GM19452 (cell line): ENCODE results near the gene ZC3H4.

Source experiments
- ATAC-seq: cut with Tn5 transposase; IDR thresholded peaks from one replicate; pipeline ENCODE4 v1.9.1; 2021; ENCODE audit not compliant: unreplicated experiment

ZC3H4 gene

DNA sequence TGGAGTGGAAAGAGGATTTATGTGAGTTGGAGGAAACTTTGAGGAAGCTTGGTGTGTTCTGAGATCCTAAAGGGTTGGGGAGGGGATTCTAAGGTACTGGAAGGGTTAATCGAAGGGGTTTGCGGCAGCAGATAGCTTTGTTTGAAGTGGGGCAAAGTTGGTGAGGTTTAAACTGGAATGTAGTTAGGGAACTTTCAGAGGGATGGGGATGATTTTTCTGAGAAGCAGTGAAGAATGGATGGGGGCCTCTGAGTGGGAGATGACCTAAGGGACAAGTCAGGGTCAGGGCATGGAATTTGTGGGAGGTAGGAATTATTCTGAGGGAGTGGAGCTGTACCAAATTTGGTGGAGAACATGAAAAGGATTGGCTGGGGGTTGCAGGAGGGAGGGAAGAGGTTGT, 21.0 kb upstream of the ZC3H4 start:
- ATAC-seq, result no peak

DNA sequence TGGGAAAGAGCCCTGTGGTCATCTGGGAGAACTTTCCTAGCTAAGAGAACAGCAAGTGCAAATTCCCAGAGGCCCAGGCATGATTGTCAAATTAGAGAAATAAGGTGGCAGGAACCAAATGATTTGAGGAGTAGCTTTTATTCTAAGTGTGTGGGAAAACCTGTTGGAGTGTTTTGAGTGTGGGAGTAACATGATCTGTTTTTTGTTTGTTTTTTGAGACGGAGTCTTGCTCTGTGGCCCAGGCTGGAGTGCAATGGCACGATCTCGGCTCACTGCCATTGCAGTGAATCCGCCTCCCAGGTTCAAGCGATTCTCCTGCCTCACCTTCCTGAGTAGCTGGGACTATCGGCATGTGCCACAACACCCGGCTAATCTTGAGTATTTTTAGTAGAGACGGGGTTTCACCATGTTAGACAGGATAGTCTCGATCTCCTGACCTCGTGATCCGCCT, 19.5 kb upstream of the ZC3H4 start:
- no peak for ATAC-seq

DNA sequence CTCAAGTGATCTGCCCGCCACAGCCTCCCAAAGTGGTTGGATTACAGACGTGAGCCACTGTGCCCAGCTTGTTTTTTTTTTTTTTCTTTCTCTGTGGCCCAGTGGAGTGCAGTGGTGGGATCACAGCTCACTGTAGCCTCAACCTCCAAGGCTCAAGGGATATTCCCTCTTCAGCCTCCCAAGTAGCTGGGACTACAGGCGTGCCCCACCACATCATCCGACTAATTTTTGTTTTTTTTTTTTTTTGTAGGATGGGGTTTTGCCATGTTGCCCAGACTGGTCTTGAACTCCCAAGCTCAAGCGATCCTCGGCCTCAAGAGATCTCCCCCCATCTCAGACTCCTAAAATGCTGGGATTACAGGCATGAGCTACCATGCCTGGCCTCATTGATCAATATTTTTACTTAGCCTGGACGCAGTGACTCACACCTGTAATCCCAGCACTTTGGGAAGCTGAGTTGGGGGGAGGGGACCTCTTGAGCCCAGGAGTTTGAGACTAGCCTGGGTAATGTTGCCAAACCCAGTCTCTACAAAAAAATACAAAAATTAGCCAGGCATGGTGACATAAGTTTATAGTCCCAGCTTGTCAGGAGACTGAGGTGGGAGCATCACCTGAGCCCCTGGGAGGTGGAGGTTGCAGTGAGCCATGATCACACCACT, 18.7 kb upstream of the ZC3H4 start:
- ATAC-seq, result no peak

DNA sequence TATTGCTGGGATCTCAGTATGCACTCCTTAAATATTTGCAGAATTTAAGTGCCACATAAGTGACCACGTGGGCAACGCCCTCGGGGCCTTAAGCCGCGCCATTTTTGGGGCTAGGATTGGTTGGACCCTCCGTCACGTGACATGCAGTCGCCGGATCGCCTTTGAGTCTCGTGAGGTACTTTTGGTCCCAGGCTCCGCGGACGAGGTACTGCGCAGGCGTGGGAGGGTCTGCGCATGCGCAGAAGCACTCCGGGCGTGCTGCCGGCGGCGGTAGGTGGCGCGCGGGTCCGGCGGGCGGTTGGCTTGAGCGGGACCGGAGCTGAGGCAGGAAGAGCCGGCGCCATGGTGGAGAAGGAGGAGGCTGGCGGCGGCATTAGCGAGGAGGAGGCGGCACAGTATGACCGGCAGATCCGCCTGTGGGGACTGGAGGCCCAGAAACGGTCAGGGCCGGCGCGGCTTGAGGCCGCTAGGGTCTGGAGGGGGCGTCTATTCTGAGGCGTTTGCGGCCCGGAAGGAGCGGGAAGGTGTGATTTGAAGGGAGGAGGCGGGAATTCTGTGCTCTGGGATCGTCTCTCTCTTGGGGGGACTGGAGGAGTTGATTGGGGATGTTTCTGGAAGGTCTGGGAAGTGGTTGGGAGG, 17.1 kb upstream of the ZC3H4 start, which contains the start of gene SAE1:
Gene SAE1, plus strand, starts transcription at position 247 of the 639 bp plus-strand sequence. Its CDS starts 96 bp downstream, at position 343.
- ATAC-seq, result peak; percentile 71

DNA sequence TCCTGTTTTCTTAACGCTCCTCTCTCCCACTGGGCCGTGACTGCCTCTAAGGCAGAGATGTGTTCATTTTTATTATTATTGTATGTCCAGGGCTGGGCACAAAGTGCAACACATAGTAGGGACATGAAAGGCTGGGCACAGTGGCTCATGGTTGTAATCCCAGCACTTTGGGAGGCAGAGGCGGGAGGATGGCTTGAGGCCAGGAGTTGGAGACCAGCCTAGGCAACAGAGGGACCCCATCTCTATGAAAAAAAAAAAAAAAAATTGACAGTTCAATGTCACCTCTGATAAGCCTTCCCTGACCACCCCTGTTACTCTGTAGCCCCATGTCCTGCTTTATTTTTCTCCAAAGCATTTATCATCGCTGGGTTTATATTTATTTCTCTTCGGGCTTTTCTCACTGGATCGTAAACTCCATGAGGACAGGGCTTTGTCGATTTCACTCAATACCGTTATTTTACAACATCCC, 16.6 kb upstream of the ZC3H4 start:
- no peak for ATAC-seq

DNA sequence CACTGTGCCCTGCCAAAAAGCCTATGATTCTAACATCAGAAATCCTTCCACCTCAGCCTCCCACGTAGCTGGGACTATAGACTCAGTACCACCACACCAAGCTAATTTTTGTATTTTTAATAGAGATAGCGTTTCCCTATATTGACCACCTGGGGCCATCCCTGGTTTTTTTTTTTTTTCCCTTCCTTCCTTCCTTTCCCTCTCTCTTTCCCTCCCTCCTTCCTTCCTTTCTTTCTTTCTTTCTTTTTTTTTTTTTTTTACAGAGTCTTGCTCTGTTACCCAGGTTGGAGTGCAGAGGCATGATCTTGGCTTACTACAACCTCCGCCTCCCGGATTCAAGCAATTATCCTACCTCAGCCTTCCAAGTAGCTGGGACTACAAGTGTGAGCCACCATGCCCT, 16.0 kb upstream of the ZC3H4 start:
- no peak for ATAC-seq

DNA sequence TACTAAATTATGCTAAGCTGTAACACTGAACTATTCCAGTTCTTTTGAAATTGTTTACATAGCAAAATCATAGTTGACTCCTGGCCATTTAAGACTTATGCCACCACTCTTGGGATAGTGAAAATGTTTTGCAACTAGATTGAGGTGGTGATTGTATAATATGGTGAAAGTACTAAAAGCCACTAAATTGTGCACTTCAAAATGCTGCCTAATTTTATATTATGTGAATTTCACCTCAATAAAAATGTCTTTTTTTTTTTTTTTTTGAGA, 12.0 kb upstream of the ZC3H4 start:
- no peak for ATAC-seq

DNA sequence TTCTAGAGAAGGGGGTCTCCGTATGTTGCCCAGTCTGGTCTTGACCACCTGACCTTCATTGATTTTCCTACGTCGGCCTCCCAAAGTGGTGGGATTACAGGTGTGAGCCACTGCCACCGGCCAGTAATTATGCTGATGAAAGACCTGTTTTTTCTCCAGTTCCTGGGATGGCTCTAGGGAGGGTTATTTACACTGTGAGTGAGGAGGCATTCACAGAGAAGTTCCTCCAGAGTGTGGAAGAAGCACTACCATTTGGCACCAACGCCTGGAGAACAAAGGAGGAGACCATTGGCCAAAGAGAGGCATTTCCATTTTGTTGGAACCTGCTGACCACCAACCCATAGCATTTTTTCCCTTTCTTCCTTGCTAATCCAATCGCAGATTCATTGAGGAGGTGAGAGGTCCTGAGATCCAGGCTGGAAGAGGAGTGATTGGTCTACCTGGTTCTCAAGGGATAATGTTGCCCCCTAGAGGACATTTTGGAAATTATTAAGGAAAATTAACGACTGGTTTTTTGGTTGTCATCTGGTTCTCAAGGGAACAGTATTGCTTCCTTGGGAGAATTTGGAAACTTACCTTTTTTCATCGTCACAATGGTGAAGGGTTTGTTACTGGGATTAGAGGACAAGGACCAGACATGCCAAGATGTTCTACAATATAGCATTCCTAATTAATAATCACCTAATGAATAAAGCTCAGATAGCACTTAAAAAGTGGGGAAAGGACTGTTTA, 11.5 kb upstream of the ZC3H4 start:
- ATAC-seq, result no peak

DNA sequence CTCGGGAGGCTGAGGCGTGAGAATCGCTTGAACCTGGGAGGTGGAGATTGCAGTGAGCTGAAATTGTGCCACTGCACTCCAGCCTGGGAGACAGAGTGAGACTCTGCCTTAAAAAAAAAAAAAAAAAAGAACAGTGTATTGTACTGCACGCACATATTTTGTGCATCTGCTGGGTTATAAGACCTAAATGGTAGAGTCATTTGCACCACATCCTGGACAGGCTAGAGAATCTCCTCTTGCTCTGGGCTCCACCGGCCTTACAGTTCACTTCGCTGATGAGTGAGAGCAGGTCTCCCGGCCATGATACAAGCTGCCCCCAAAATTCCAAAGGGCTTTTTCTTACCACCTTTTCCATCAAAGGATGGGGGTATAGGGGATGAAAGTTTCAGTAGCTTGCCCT, 9.8 kb upstream of the ZC3H4 start:
- no peak for ATAC-seq

DNA sequence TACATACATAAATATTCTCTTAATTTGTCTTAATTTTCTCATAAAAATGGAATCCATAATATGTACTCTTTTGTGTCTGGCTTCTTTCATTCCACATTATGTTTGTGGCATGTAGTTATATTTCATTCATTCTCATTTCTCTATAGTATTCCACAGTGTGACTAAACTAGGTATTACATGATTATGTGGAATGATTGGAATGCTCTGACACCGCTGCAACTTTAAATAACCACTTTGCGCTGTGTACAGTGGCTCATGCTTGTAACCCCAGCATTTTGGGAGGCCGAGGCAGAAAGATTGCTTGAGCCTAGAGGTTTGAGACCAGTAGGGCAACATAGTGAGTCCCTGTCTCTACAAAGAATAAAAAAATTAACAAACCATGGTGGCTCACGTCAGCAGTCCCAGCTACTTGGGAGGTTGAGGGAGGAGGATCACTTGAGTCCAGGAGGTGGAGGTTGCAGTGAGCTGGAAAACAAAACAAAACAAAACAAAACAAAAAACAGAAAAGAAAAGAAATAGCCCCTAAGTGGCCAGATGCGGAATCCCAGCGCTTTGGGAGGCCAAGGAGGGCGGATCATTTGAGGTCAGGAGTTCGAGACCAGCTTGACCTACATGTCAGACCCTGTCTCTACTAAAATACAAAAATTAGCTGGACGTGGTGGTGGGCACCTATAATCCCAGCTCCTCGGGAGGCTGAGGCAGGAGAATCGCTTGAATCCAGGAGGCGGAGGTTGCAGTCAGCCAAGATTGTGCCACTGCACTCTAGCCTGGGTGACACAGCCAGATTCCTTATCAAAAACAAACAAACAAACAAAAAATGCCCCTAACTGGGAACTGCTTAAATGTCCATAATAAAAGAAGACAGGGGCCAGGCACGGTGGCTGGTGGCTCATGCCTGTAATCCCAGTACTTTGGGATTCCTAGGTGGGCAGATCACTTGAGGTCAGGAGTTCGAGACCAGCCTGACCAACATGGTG, 9.1 kb upstream of the ZC3H4 start:
- ATAC-seq, result no peak

DNA sequence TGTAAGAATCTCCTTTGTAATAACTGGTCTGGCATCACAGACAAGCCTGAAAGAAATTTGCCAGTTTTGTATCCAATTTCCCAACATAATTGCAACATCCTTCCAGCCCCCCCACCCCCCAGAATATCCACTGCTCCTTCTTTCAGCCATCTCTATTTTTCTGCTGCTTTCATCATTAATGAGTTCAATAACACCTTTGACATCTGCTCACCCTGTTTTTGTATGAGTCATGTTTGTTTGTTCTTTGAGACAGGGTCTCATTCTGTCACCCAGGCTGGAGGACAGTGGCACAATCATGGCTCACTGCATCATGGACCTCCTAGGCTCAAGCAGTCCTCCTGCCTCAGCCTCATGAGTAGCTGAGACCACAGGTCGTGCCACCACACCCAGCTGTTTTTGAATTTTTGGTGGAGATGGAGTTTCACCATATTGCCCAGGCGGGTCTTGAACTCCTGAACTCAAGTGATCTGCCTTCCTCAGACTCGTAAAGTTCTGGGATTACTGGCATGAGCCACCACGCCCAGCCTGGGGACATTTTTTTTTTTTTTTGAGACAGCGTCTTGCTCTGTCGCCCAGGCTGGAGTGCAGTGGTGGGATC, 7.0 kb upstream of the ZC3H4 start:
- ATAC-seq, result no peak

DNA sequence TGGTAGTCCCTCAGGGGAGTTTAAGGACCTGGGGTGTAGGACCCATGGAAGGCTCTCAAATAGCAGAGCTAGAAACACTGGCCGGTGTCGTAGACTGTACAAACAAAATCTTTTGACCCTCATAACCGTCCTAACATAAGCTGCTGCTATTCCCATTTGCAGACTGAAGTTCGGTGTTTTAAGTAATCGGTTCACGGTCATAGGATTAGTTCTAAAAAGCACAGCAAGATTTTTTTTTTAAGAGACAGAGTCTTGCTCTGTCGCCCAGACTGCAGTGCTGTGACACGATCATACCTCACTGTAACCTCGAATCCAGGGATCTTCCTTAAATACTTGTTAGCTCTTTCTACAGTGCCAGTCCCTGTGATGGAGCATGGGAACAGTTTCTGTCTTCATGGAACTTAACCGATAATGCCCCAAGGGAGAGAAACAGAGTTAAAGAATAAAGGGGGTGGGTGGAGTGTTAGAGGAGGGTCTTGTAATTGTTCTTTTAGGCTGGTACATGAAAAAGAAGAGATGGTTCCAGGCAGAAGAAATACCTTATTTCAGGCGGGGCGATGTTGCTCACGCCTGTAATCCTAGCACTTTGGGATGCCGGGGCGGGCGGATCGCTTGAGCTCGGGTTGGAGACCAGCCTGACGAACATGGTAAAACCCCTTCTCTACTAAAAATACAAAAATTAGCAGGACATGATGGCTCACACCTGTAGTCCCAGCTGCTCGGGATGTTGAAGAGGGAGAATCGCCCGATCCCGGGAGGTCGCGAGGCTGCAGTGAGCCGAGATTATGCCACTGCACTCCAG, 475 bp upstream of the ZC3H4 start:
- ATAC-seq, result no peak

DNA sequence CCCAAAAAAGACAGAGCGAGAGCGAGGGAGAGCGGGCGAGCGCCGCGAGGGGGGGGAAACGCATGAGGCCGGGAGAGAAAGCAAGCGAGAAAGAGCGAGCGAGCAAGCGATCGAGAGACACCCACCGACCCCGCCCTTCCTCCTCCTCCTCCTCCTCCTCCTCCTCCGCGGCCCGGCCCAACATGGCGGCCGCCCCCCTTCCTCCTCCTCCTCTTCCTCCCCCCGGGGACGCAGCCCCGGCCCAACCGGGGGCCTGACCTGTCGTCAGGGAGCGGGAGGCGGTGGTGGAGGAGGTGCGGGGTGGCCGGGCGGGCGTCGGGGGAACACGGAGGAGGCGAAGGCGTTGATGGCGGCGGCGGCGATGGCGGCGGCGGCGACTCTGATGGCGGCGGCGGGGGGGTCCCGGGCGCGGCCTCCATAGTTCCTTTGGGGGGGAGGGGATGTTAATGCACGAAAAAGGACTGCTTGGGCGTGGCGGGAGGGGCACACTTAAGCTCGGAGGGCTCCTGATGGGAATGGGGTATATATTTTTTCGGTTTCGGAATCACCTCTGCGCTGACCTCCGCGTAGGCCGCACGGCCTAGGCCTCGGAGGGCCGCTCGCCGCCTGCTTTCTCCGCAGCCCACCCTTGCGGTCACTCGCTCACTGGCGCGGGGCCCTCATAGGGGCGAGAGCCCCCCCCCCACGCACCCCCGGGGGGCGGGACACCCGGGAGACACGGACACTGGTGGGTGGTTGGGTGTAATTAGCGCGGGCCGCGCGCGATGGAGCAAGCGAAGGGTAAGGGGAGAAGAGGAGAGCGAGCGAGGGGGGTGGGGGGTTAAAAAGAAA, 1.2 kb downstream of the ZC3H4 start:
- no peak for ATAC-seq

DNA sequence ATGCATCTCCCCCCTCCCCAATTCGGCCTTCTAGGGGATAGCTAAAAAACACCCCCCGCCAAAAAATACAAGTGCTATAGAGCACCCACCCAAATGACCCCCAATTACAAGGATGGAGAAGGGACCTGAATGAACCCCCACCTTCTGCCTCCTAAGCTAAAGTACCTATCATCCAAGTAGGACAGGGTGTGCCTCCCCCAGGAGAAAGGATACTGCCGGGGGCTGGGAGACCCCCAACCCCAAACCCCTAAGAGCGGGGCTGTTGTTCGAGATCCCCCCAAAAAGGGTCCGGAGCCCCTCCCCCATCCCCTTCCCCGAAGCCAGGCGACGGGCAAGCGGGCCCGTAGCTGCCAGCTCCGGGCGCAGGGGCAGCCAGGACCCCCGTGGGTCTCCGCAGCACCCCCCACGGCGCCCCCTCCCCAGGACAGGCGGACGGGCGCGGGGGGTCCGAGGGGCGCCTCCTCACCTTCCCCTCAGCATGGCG, 1.9 kb downstream of the ZC3H4 start:
- no peak for ATAC-seq

DNA sequence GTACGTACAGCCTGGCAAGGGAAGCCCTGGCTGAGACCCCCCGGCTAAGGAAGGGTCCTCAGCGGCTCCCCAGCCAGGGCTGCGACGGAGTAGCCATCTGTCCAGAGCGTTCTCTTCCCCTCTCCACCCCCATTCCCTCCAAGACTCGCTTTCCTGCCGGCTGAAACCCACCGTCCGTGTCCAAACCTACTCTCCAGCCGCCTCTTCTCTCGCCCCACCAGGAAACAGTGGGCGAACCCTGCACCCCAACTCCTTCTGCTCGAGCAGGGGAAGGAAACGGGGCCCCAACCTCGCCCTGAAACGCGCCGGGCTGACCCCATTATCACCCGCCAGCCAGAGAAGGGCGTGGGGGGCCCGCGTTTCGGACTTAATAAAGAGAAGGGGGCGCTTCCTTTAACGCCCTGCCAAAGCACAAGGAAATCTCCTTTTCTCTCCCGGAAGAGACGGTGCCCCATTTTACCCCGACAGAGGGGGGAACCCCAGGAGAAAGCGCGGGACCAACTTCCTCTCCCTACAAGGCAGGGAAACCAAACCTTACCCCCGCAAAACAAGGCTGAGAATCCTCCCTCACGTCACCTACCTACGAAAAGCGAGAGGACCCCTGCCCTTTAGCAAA, 2.5 kb downstream of the ZC3H4 start:
- no peak for ATAC-seq

DNA sequence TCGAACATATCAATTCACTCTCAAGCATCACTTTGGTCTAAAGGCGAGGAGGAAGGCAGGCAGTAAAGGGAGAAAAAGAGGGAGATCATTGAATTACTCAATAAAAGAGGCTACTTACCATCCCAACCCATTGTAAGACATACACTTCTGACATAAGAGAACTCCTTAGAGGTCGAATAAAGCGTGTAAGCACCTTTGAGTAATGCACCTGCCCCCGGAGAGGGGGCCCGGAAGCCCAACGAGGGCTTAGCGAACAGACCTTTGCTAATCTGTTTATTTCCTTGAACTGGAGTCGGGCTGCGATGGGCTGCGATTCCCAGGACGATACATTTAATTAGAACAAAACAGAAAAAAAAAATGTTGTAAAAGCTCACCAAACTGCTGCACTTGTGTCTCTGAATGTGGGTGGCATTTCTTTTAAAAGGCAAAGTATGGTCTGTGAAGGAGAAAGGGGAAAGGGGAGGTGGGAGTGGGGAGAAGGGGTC, 3.0 kb downstream of the ZC3H4 start:
- ATAC-seq, result no peak

DNA sequence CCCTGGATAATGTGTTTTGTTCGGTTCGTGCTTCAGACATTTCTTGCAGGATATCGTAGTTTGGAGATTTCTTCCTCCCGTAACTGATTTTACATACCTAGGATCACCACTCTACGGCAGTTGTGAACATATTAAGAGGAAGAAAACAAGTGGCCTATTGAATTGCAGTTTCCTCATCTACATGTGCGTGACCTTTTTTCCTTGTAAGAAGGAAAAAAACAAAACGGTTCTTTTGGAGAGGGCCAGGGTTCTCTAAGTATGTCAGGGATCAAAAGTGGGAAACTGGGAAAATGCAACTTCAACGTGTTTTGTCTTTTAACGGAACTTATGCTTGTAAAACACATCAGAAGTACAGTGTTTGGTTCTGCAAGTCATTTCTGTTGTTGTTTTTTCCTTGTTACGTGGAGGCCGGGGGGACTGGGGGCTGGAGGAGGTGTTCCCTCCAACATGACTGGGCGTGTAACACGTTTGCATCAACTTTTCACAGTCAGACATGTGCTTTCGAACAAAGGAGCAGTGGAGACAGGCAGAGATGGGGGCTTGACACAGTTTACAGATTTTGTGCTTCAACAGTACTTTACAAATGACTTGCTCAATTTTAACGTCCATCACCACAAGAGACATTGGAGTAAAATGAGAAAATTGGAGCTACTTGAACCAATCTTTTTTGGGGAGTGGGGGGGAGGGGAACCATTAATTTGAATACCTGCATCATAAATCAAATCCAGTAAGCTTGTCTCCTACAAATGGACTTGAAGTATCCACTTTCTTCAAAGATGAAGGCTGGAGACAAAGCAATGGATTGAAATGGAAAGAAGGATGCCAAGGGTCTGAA, 3.8 kb downstream of the ZC3H4 start:
- ATAC-seq, result no peak
